A549 (cell line): ENCODE results near the gene ACSL3.

ENCODE experiments used
- MAFK ChIP-seq: fragments of 450-650 bp; IDR thresholded peaks from 2 replicates; pipeline ENCODE4 v1.6.1; 2014; ENCODE audit not compliant: partially characterized antibody
- MYC ChIP-seq: IDR thresholded peaks from 2 replicates; pipeline ENCODE4 v1.6.1; 2012; ENCODE audit warnings: mild to moderate bottlenecking, inconsistent platforms, low read length, improper control_type of control experiment, borderline replicate concordance
- NR3C1 ChIP-seq: fragments of >200 bp; sonication (Bioruptor Twin); formaldehyde crosslinking; IDR thresholded peaks from 3 replicates; pipeline ENCODE4 v1.6.1; 2017
- POLR2A ChIP-seq: IDR thresholded peaks from 2 replicates; pipeline ENCODE4 v1.6.1; 2012; ENCODE audit warnings: mild to moderate bottlenecking, low read length
- RFX5 ChIP-seq: fragments of 450-650 bp; IDR thresholded peaks from 2 replicates; pipeline ENCODE4 v1.7.1; 2014; ENCODE audit warnings: antibody characterized with exemption, mild to moderate bottlenecking, moderate library complexity
- TF ChIP-seq, protein P1 (sequence below): fragments of >200 bp; sonication (Bioruptor Twin); formaldehyde crosslinking; IDR thresholded peaks from 3 replicates; pipeline ENCODE4 v1.5.1; 2016
- TF ChIP-seq, protein P2 (sequence below): IDR thresholded peaks from 2 replicates; pipeline ENCODE4 v1.6.1; 2012
- TF ChIP-seq, protein P3 (sequence below): fragments of 200-600 bp; sonication (generic); IDR thresholded peaks from 2 replicates; pipeline ENCODE4 v1.6.1; 2016; ENCODE audit warnings: antibody characterized with exemption, mild to moderate bottlenecking, moderate library complexity

DNA sequence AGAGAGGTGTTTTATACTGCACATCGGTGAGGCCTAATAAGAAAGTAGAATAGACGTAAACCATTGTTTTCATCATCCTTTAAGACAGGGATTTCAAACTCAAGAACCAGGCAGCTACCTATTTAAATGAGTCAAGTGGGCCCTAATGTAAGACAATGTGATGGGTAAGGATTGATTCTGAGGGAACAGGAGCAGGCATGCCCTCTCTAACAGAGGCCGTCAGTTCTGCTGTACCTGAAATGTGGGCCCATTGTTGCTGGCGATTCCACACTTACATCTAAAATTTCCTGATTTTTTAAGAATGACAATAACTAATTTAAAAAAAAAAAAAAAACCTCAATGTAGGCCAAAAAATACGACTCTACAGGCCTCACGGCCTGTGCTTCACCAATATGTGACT lies 67.5 kb downstream of the ACSL3 start:
- TF ChIP-seq POLR2A (no peak), MYC (no peak), MAFK (no peak), RFX5 (no peak), NR3C1 (no peak)
- TF ChIP-seq, protein P1, sequence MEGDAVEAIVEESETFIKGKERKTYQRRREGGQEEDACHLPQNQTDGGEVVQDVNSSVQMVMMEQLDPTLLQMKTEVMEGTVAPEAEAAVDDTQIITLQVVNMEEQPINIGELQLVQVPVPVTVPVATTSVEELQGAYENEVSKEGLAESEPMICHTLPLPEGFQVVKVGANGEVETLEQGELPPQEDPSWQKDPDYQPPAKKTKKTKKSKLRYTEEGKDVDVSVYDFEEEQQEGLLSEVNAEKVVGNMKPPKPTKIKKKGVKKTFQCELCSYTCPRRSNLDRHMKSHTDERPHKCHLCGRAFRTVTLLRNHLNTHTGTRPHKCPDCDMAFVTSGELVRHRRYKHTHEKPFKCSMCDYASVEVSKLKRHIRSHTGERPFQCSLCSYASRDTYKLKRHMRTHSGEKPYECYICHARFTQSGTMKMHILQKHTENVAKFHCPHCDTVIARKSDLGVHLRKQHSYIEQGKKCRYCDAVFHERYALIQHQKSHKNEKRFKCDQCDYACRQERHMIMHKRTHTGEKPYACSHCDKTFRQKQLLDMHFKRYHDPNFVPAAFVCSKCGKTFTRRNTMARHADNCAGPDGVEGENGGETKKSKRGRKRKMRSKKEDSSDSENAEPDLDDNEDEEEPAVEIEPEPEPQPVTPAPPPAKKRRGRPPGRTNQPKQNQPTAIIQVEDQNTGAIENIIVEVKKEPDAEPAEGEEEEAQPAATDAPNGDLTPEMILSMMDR: no peak
- TF ChIP-seq, protein P2, sequence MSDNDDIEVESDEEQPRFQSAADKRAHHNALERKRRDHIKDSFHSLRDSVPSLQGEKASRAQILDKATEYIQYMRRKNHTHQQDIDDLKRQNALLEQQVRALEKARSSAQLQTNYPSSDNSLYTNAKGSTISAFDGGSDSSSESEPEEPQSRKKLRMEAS: no peak
- TF ChIP-seq, protein P3, sequence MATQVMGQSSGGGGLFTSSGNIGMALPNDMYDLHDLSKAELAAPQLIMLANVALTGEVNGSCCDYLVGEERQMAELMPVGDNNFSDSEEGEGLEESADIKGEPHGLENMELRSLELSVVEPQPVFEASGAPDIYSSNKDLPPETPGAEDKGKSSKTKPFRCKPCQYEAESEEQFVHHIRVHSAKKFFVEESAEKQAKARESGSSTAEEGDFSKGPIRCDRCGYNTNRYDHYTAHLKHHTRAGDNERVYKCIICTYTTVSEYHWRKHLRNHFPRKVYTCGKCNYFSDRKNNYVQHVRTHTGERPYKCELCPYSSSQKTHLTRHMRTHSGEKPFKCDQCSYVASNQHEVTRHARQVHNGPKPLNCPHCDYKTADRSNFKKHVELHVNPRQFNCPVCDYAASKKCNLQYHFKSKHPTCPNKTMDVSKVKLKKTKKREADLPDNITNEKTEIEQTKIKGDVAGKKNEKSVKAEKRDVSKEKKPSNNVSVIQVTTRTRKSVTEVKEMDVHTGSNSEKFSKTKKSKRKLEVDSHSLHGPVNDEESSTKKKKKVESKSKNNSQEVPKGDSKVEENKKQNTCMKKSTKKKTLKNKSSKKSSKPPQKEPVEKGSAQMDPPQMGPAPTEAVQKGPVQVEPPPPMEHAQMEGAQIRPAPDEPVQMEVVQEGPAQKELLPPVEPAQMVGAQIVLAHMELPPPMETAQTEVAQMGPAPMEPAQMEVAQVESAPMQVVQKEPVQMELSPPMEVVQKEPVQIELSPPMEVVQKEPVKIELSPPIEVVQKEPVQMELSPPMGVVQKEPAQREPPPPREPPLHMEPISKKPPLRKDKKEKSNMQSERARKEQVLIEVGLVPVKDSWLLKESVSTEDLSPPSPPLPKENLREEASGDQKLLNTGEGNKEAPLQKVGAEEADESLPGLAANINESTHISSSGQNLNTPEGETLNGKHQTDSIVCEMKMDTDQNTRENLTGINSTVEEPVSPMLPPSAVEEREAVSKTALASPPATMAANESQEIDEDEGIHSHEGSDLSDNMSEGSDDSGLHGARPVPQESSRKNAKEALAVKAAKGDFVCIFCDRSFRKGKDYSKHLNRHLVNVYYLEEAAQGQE: no peak
